ELF-1 (cell line): ENCODE data around the gene CELA2A.

Experiments
- DNase-seq: peaks from one replicate; pipeline ENCODE4 v3.0.0-alpha.2; 2016; ENCODE audit warnings: low read depth, low spot score

CELA2A gene

GRCh38 chr1:15456313-15456954, at the start of gene CELA2A:
TSS of gene CELA2A (plus strand) at chr1:15456732. CDS start at chr1:15456754, 22 bp downstream.
- no peak for DNase-seq

- no peak for DNase-seq
Observed at GRCh38 chr1:15407580-15407979, 49.0 kb upstream of the CELA2A start.

- peak; percentile 50 for DNase-seq
Observed at GRCh38 chr1:15408890-15409387, 47.6 kb upstream of the CELA2A start.

- peak; percentile 49 for DNase-seq
Observed at GRCh38 chr1:15409388-15410222, 46.9 kb upstream of the CELA2A start, which contains the start of gene EFHD2. TSS of gene EFHD2 (plus strand) at chr1:15409888. CDS start at chr1:15409972, 84 bp downstream.

GRCh38 chr1:15410223-15410883, 46.2 kb upstream of the CELA2A start:
- DNase-seq: no peak

GRCh38 chr1:15410884-15411245, 45.7 kb upstream of the CELA2A start:
- no peak for DNase-seq

GRCh38 chr1:15411593-15412137, 44.9 kb upstream of the CELA2A start:
- DNase-seq: peak; percentile 35

- peak; percentile 35 for DNase-seq
Observed at GRCh38 chr1:15412175-15412800, 44.2 kb upstream of the CELA2A start.

GRCh38 chr1:15412843-15413242, 43.7 kb upstream of the CELA2A start:
- no peak for DNase-seq

GRCh38 chr1:15413563-15414444, 42.7 kb upstream of the CELA2A start:
- DNase-seq: peak; percentile 39

- no peak for DNase-seq
Observed at GRCh38 chr1:15414445-15414983, 42.0 kb upstream of the CELA2A start.

- DNase-seq: no peak
Observed at GRCh38 chr1:15417059-15417934, 39.2 kb upstream of the CELA2A start.

- DNase-seq: no peak
Observed at GRCh38 chr1:15418806-15419515, 37.6 kb upstream of the CELA2A start.

GRCh38 chr1:15420853-15421465, 35.6 kb upstream of the CELA2A start:
- DNase-seq: no peak

GRCh38 chr1:15422871-15423270, 33.7 kb upstream of the CELA2A start:
- no peak for DNase-seq

- DNase-seq: no peak
Observed at GRCh38 chr1:15423355-15424077, 33.0 kb upstream of the CELA2A start.

- DNase-seq: no peak
Observed at GRCh38 chr1:15424146-15424667, 32.3 kb upstream of the CELA2A start.
